DND-41 (cell line): Measurements from ENCODE around the gene SOCS7.
A peak's percentile ranks its signal among the peaks of the same experiment; 100 is the strongest.

Source experiments
- ATAC-seq: fragments of 200-7000 bp; cut with Tn5 transposase; 3 replicates; pipeline ENCODE4 v1.9.1; 2021; ENCODE audit warnings: low read depth; ENCODE audit not compliant: insufficient read depth
- DNase-seq: peaks from one replicate; pipeline ENCODE4 v3.0.0-alpha.2; 2020
- H2AFZ ChIP-seq: 2 replicates; pipeline ENCODE4 v1.6.0; 2012; ENCODE audit warnings: low read depth, low read length
- H3K27ac ChIP-seq: 2 replicates; pipeline ENCODE4 v1.5.1; 2012; ENCODE audit warnings: low read length, inconsistent platforms
- H3K27me3 ChIP-seq: fragments of 200-600 bp; sonication (generic); 2 replicates; pipeline ENCODE4 v1.6.0; 2012; ENCODE audit warnings: low read length, mild to moderate bottlenecking, inconsistent platforms; ENCODE audit not compliant: insufficient read depth, poor library complexity
- H3K36me3 ChIP-seq: 2 replicates; pipeline ENCODE4 v1.5.1; 2012; ENCODE audit warnings: low read length, inconsistent platforms; ENCODE audit not compliant: insufficient read depth
- H3K4me1 ChIP-seq: 2 replicates; pipeline ENCODE4 v1.5.1; 2012; ENCODE audit warnings: mild to moderate bottlenecking, low read length; ENCODE audit not compliant: insufficient read depth
- H3K4me2 ChIP-seq: 2 replicates; pipeline ENCODE4 v1.6.0; 2012; ENCODE audit warnings: mild to moderate bottlenecking, moderate library complexity, low read length, inconsistent platforms; ENCODE audit not compliant: insufficient read depth
- H3K4me3 ChIP-seq, 2 experiments: fragments of 200-600 bp in 1 of 2; shearing (Covaris generic) in 1 of 2; 2 replicates each; pipeline ENCODE4 v1.5.1; 2012 to 2016; ENCODE audit warnings: inconsistent platforms in 2 of 2, low read length in 2 of 2, mild to moderate bottlenecking in 2 of 2, low read depth in 1 of 2, moderate library complexity in 1 of 2
- H3K79me2 ChIP-seq: 2 replicates; pipeline ENCODE4 v1.6.0; 2012; ENCODE audit warnings: low read length, inconsistent platforms; ENCODE audit not compliant: insufficient read depth
- H3K9ac ChIP-seq: 2 replicates; pipeline ENCODE4 v1.6.0; 2012; ENCODE audit warnings: low read depth, mild to moderate bottlenecking, inconsistent platforms, low read length, moderate library complexity
- H3K9me3 ChIP-seq: 2 replicates; pipeline ENCODE4 v1.5.1; 2012; ENCODE audit warnings: low read length, moderate library complexity, mild to moderate bottlenecking, inconsistent platforms; ENCODE audit not compliant: insufficient read depth, severe bottlenecking
- H4K20me1 ChIP-seq: 2 replicates; pipeline ENCODE4 v1.6.0; 2012; ENCODE audit warnings: low read length; ENCODE audit not compliant: insufficient read depth
- EZH2 ChIP-seq: IDR thresholded peaks from 3 replicates; pipeline ENCODE4 v1.6.1; 2012; ENCODE audit warnings: borderline replicate concordance, low read depth, mild to moderate bottlenecking, moderate library complexity, low read length, inconsistent platforms; ENCODE audit not compliant: severe bottlenecking
- TF ChIP-seq, protein P1 (sequence below): IDR thresholded peaks from 2 replicates; pipeline ENCODE4 v1.5.1; 2012; ENCODE audit warnings: borderline replicate concordance, low read length, moderate library complexity, mild to moderate bottlenecking; ENCODE audit not compliant: poor library complexity, severe bottlenecking; ENCODE audit errors: extremely low read depth

SOCS7 gene

DNA sequence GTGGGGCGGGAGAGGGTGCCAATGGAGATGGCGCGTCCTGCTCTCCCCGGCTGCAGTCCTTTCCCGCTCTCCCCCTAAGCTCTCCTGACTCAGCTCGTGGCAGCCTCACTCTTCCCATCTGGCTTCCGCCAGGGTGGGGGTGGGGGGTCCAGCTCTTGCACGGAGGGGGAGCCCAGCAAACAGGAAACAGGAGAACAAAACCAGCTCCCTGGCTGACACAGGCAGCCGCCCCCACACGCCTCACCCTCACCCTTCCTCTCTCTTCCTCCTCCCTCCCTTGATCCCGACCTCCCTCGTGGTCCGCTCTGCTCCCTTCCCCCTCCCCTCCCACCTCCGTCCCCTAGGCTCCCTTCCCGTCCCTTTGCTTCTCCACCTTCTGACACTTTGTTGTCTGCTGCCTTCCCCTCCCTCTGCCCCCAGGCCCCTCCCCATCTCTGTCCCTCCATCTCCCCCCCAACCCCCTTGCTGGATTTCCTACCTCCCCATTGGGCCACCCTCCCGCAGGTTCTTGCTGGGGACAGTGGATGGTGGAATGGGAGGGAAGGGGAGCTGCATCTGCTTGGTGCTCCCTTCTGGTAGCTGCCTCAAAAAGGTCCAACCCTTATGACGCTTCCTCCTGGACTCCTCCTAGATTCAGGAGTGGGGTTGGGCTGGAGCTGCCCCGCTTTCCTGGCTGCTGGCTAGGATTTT, 100.3 kb downstream of the SOCS7 start:
- TF ChIP-seq EZH2 = no peak
- TF ChIP-seq, protein P1, sequence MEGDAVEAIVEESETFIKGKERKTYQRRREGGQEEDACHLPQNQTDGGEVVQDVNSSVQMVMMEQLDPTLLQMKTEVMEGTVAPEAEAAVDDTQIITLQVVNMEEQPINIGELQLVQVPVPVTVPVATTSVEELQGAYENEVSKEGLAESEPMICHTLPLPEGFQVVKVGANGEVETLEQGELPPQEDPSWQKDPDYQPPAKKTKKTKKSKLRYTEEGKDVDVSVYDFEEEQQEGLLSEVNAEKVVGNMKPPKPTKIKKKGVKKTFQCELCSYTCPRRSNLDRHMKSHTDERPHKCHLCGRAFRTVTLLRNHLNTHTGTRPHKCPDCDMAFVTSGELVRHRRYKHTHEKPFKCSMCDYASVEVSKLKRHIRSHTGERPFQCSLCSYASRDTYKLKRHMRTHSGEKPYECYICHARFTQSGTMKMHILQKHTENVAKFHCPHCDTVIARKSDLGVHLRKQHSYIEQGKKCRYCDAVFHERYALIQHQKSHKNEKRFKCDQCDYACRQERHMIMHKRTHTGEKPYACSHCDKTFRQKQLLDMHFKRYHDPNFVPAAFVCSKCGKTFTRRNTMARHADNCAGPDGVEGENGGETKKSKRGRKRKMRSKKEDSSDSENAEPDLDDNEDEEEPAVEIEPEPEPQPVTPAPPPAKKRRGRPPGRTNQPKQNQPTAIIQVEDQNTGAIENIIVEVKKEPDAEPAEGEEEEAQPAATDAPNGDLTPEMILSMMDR = no peak
- H3K9me3 ChIP-seq = no peaks in the 10 kb centered on the region
- peaks cover 82% of the 10 kb centered on the region for H4K20me1 ChIP-seq
- peak; percentile 19 for DNase-seq
- H3K4me3 ChIP-seq = no peak overlapping the region
- no peak for ATAC-seq
- H3K79me2 ChIP-seq = peaks cover 94% of the 10 kb centered on the region
- H2AFZ ChIP-seq = no peak overlapping the region
- no peaks in the 10 kb centered on the region for H3K27me3 ChIP-seq
- peak overlapping the region; percentile 33; the same call in 1 of the 2 replicates for H3K27ac ChIP-seq
- peaks cover 60% of the 10 kb centered on the region for H3K4me1 ChIP-seq
- no peak overlapping the region for H3K4me2 ChIP-seq
- peaks cover 5% of the 10 kb centered on the region; the same call in 1 of the 2 replicates for H3K36me3 ChIP-seq
- no peak overlapping the region for H3K9ac ChIP-seq

- H3K4me1 ChIP-seq = peaks cover 60% of the 10 kb centered on the region
Observed at GRCh38 chr17:38452719-38453118, 101.1 kb downstream of the SOCS7 start.

DNA sequence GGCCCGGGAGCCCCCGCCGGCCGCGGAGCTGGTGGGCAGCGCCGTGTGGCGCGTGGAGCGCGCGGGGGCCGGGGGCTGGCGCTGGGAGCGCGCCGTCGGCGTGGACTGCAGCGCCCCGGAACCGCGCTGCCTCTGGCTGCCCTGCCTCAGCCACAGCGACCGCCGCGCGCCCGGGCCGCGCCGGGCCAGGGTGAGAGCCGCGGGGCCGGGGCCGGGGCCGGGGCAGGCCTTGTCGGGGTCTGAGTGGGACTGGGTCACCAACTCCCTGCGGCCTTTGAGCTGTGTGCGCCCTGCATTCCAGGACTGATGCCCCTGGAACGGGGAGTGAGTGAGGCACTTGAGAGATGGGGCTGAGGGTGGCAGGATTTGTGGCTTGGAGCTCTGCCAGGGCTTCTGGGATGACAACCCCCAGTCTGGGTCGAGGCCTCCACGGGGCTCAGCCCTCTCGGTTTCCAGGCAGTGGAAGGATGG, 102.3 kb downstream of the SOCS7 start:
- H4K20me1 ChIP-seq = peaks cover 89% of the 10 kb centered on the region
- H3K36me3 ChIP-seq = peaks cover 19% of the 10 kb centered on the region
- peak overlapping the region; percentile 56; the same call in 1 of the 2 replicates for H3K27ac ChIP-seq
- no peak overlapping the region for H2AFZ ChIP-seq
- no peaks in the 10 kb centered on the region for H3K9me3 ChIP-seq
- H3K79me2 ChIP-seq = peaks cover 94% of the 10 kb centered on the region
- TF ChIP-seq, protein P1 = no peak
- no peak for TF ChIP-seq EZH2
- H3K4me3 ChIP-seq = no peak overlapping the region
- H3K9ac ChIP-seq = no peak overlapping the region
- H3K27me3 ChIP-seq = no peaks in the 10 kb centered on the region
- DNase-seq (peak; percentile 69), ATAC-seq (peak; percentile 69)
- peak overlapping the region; percentile 43 for H3K4me2 ChIP-seq
- H3K4me1 ChIP-seq = peaks cover 58% of the 10 kb centered on the region

More at GRCh38 chr17:38452719-38453118, 101.1 kb downstream of the SOCS7 start:
- Histone ChIP-seq H3K4me2 (no peak overlapping the region), H3K79me2 (peaks cover 95% of the 10 kb centered on the region), H4K20me1 (peaks cover 84% of the 10 kb centered on the region), H3K36me3 (peaks cover 11% of the 10 kb centered on the region; the same call in 1 of the 2 replicates), H3K27me3 (no peaks in the 10 kb centered on the region), H2AFZ (no peak overlapping the region), H3K4me3 (no peak overlapping the region), H3K9me3 (no peaks in the 10 kb centered on the region), H3K27ac (peak overlapping the region; percentile 36), H3K9ac (no peak overlapping the region)
- ATAC-seq (no peak), DNase-seq (no peak)
- TF ChIP-seq, protein P1 = no peak
- TF ChIP-seq EZH2 = no peak
